Neural progenitor cell (in vitro differentiated cells): ENCODE data around the gene NDUFS6.

Experiments used
- EZH2 ChIP-seq: fragments of 200-600 bp; sonication (generic); IDR thresholded peaks from 2 replicates; pipeline ENCODE4 v1.6.1; 2017; ENCODE audit warnings: antibody characterized with exemption, mild to moderate bottlenecking, moderate library complexity
- EZH2phosphoT487 ChIP-seq: fragments of 200-600 bp; sonication (generic); IDR thresholded peaks from 2 replicates; pipeline ENCODE4 v1.6.1; 2017; ENCODE audit warnings: antibody characterized with exemption
- TF ChIP-seq, protein P1 (sequence below): fragments of 200-600 bp; sonication (generic); IDR thresholded peaks from 2 replicates; pipeline ENCODE4 v1.5.1; 2017; ENCODE audit warnings: antibody characterized with exemption, mild to moderate bottlenecking

DNA sequence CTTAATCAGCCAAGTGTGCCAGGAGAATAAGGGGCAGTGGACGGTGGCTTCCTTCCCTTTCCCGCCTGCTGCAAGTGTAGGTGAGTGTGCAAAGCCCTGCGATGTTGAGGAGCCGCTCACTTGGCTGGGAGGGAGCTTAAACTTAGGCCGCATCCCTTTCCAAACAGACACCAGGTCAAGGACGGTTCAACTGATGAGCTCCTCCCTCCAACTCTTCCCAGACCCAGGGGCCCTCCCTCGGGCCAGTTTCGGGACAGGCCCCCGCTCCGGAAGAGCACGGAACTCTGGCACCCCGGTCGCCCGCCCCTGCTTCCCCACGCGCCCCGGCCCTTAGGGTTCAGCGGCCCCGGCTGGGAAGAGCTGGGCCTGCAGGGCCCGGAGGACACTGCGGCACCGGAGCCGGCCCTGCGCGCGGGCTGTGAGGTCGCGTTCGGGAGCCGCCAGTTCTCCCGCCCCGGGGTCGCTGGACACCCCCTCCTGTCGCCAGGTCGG is 2.1 kb upstream of the NDUFS6 start:
- TF ChIP-seq, protein P1, sequence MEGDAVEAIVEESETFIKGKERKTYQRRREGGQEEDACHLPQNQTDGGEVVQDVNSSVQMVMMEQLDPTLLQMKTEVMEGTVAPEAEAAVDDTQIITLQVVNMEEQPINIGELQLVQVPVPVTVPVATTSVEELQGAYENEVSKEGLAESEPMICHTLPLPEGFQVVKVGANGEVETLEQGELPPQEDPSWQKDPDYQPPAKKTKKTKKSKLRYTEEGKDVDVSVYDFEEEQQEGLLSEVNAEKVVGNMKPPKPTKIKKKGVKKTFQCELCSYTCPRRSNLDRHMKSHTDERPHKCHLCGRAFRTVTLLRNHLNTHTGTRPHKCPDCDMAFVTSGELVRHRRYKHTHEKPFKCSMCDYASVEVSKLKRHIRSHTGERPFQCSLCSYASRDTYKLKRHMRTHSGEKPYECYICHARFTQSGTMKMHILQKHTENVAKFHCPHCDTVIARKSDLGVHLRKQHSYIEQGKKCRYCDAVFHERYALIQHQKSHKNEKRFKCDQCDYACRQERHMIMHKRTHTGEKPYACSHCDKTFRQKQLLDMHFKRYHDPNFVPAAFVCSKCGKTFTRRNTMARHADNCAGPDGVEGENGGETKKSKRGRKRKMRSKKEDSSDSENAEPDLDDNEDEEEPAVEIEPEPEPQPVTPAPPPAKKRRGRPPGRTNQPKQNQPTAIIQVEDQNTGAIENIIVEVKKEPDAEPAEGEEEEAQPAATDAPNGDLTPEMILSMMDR = no peak
- TF ChIP-seq EZH2 = no peak
- TF ChIP-seq EZH2phosphoT487 = no peak
